GM19238 (cell line): Measurements from ENCODE around the gene LRTM2.

Experiments used
- DNase-seq: peaks from one replicate; pipeline ENCODE4 v3.0.0; 2011; ENCODE audit warnings: low spot score; ENCODE audit not compliant: insufficient read length

LRTM2 gene

GRCh38 chr12:1829306-1829900 is 9.0 kb downstream of the LRTM2 start:
- DNase-seq, result no peak

DNA sequence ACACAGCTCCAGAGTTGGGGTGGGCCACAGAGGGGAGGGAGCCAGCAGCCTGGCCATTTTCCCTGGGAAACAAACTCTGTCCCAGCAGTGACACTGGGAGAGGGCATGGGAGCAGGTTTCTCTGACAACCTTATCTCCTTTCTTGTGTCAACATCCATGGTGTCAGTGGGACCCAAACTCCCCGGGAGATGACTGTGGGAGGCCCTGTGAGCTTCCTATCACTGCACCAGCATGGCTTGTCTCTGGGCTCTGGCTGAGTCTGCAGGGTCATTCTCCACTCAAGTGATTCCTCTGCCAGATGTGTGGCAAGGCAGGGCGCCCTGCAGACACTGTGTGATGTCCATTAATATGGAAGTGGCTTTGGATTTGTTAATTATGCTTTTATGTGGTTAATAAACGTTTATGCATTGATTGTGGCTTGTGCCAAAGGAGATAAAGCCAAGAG is 10.1 kb downstream of the LRTM2 start:
- DNase-seq, result no peak

GRCh38 chr12:1830981-1831963 is 10.9 kb downstream of the LRTM2 start:
- no peak for DNase-seq

- no peak for DNase-seq
These were observed 12.6 kb downstream of the LRTM2 start for GRCh38 chr12:1832801-1833595.

- no peak for DNase-seq
These were observed 13.2 kb downstream of the LRTM2 start for GRCh38 chr12:1833596-1834028.

GRCh38 chr12:1834186-1834925 is 14.0 kb downstream of the LRTM2 start:
- DNase-seq, result no peak

DNA sequence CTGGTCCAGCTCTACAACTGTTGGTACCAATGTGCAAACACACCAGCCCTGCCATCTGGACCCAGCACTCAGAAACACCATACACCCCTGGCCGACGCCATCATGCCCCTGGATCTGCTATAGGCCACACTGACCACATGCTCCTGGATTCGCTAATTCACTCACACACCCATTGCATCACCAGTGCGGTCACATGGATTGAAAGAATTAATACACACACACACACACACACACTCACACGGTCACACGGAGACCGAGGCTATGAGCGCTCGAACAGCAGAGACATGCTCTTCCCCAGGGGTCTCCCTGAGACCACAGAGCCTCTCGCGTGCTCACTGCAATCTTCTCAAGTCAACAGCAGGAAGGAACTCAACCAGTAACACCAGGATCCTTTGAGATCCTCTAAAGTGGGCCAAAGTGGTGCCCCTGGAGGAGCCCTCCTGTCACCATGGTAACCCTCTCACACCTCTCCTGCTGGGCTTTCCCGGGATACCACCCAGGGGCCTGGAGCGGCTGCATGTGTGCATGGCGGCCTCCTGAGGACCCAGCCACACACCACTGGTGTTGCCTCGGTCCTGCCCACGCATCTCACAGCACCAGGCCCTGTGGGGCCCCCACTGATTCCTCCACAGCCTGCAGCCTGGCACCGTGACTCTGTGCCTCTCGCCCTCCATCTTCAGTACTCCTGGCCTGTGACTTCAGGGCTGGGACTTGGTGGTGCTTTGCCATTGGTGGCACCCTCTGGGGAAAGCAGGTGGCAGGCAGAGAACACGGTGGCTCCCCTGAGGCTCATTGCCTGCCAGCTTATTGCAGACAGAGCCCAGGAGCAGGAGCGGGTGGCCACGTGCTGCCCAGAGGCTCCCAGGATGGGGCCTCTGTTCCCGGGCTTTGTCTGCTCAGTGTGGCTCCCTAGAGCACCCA is 15.1 kb downstream of the LRTM2 start:
- DNase-seq, result no peak

DNA sequence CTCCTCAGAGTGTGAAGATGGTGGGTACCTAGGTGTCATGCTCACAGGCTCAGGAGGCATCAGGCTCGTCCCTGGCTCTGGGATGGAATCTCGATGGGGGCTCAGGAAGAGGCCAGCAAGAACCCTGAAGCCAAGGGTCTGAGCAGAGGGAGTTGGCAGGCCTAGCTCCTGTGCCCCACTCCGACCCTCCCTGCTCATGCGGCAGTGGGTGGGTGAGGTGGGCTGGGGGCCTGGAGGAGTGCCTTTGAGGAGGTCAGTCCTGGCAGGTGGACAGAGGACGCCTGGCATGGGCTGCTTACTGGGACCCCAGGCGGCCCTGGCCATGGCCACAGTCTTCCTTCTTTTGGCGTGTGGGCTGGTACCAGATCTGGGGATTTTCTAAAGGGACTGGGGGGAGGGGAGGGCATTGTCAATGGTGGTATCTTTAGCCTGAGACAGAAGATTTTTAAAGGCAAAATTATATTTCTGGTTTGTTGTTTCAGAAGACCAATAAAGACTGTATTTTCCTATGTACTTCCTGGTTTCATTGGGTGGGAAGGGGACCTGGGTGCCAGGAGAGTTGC is 16.0 kb downstream of the LRTM2 start:
- no peak for DNase-seq

GRCh38 chr12:1836854-1837421 is 16.6 kb downstream of the LRTM2 start:
- DNase-seq, result no peak

DNA sequence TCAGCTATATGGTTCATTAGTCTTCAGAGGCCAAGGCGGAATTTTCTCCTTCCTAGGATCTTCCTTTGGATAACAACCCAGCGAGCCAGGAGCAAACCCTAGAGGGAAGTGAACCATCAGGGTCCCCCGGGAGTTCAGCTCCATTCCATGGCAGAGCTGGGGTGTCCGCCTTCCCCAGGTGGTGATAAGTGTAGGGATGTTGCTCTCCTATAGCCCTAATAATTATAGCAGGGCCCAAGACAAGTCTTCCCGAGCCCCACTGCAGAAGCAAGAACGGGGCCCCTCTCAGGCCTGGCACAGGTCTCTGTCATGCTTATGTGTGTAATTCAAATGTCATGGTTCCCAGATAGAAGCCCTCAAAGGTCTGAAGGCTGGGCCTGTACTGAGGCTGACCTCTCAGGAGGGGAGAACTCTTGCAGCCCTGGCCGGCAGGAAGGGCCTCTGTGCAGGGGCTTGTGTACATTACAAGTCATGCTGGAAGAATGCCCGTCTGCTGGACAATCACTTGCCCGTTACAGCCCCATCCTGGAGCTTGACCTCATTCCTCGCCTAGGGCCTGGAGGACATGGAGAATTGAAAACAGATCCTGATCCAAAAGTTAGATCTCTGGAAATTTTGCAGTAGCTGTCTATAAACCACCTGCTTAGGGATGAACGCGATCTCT is 17.3 kb downstream of the LRTM2 start:
- no peak for DNase-seq

- no peak for DNase-seq
These were observed 18.0 kb downstream of the LRTM2 start for GRCh38 chr12:1838205-1838993.

DNA sequence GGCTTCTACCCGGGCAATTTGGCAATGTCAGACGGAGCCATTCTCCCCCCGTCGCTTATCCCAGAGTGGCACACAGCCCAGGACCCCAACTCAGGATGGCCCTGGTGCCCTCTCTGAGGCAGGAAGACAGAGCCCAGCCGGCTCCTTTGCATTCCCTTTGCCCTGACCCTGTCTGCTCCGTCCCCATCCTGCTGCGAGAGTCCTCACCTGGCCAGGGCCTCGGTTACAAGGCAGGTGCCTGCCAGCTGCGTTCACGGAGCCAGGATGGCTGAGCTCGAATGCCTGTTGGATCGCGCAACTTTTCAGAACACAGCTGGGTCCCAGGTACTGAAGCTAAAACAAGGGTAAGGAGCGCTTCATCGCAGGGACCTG is 18.6 kb downstream of the LRTM2 start:
- no peak for DNase-seq

DNA sequence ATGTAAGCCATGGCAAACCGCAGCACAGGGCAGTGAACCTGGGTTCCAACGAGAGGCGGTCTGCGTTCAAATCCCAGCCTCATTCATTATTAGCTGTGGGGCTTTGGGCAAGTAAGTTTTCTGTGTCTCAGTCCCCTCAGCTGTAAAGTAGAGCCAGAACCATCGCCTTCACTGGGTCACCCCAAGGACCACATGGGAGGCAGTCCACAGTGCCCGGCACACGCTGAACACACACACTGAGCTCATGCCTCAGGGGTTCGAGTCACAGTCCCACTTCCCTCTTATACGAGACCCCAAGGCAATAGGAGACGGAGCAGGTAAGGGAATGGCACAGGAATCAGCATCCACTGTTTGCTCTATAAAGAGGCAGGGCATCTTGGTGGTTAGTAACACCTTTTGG is 19.1 kb downstream of the LRTM2 start:
- no peak for DNase-seq

GRCh38 chr12:1839956-1840951 is 19.9 kb downstream of the LRTM2 start:
- no peak for DNase-seq

DNA sequence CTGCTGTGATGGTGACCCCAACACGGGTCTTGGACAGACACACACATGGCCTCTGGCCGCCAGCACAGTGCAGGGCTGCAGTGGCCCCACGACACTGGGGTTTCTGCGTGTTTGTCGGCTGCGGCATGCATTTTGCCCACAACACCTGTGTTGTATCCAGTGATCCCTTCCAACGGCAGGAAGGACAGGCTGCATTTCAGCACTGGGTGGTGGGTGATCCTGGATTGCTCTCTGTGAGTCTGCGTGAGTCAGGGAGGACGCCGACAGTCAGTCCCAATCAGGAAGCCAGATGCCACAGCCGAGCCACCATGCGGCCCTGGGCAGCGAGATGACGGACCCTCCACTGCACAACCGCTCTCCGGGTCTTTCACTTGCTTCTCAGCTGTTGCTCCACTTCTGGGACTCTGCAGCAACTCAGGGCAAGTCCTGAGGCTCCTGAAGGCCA is 20.6 kb downstream of the LRTM2 start:
- DNase-seq, result no peak

DNA sequence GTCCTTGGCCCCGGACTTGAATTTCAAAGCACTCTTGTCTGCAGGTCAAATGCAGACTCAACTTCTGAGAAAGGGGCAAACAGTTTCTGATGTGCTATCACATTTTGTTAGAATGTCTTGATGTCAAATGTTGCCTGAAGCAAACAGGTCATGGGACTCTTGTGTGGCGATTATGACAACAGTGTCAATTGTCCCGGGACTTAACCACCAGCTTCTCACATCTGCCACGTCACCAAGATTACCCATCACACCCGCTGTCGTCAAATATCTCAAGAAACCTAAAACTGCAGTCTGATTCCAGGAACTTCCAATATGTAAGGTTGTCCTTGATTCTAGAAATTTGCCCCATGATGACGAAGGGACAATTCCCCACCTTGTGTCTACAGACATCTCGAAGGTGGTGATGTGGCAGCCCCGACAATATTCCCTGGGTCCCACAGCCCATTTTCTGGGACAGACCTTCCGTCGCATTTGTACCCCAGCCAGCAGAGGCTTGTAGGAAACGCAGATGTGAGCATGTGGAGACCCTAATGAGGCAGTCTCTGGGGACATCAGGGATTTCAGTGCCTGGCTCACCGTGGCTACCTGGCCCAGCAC is 21.3 kb downstream of the LRTM2 start:
- no peak for DNase-seq
